Aorta (tissue), 5 donors: ENCODE measurements around the gene MBLAC2. TPM values are rescaled to one million over a fixed set of nuclear protein-coding genes. Genes with fewer than 3 reads are reported as not detected.

Source experiments
- ATAC-seq: fragments of 200-7000 bp; cut with Tn5 transposase; one replicate; pipeline ENCODE4 v1.9.1; 2022; ENCODE audit warnings: moderate library complexity; ENCODE audit not compliant: low FRiP score
- DNase-seq, 2 donors: peaks; one replicate each; pipeline ENCODE4 v3.0.0-alpha.2; 2020
- H3K27ac ChIP-seq, 2 donors: one replicate each; pipeline ENCODE4 v1.5.1; 2013; ENCODE audit warnings: low read length in 2 of 2, mild to moderate bottlenecking in 2 of 2, moderate library complexity in 2 of 2, control low read depth in 1 of 2, inconsistent platforms in 1 of 2, low read depth in 1 of 2
- H3K27me3 ChIP-seq, 2 donors: one replicate each; pipeline ENCODE4 v1.6.1; 2013; ENCODE audit warnings: control low read depth in 1 of 2, low read length in 1 of 2, mild to moderate bottlenecking in 1 of 2, moderate library complexity in 1 of 2; ENCODE audit not compliant: insufficient read depth in 2 of 2, control insufficient read depth in 1 of 2
- H3K36me3 ChIP-seq, 2 donors: one replicate each; pipeline ENCODE4 v1.6.1; 2013; ENCODE audit warnings: control low read depth in 1 of 2, low read length in 1 of 2, mild to moderate bottlenecking in 1 of 2; ENCODE audit not compliant: insufficient read depth in 2 of 2, control insufficient read depth in 1 of 2
- H3K4me1 ChIP-seq, 2 donors: one replicate each; pipeline ENCODE4 v1.6.1; 2013; ENCODE audit warnings: low read length in 2 of 2, control low read depth in 1 of 2, mild to moderate bottlenecking in 1 of 2, moderate library complexity in 1 of 2; ENCODE audit not compliant: insufficient read depth in 2 of 2, control insufficient read depth in 1 of 2
- H3K4me3 ChIP-seq, 2 donors: one replicate each; pipeline ENCODE4 v1.5.1; 2013; ENCODE audit warnings: low read length in 2 of 2, control low read depth in 1 of 2, mild to moderate bottlenecking in 1 of 2
- H3K9me3 ChIP-seq: one replicate; pipeline ENCODE4 v1.6.1; 2013; ENCODE audit warnings: mild to moderate bottlenecking, low read length; ENCODE audit not compliant: control insufficient read depth
- WGBS, 2 donors: extraction: QIAGEN DNeasy Blood & Tissue Kit; methylation state at CpG; one replicate each; pipeline ENCODE4 v1.1.7; 2013; 5-methylcytosine and 5-hydroxymethylcytosine counted together
- intact Hi-C, 2 donors: fragments of 100-400 bp; cut with DNase I; formaldehyde crosslinking; loops; one replicate each; pipeline versions ENCODE4 v1.14.2 to v1.15.0; 2022
- polyA plus RNA-seq, 2 donors: library from polyadenylated mRNA; stranded (reverse); fragments of 200-250 nt; gene quantifications; one replicate each; pipeline ENCODE4 v1.2.3, GENCODE V29; 2013
- total RNA-seq, 2 donors: library from RNA; stranded (reverse); fragmentation: NEBNext Ultra II Directional; extraction: Animal tissue kit (Norgen Biotek cat#: 25700); gene quantifications; one replicate each; pipeline ENCODE4 v1.2.1, GENCODE V29; 2021
- donor health status: healthy with polysubstance abuse.
- donor health status: Bipolar disorder and iron deficiency.
- donor health status: DM: no; HTN: no; CAD: no.
- donor health status: DM: no; HTN: no; CAD: no.
- donor health status: DM: yes; HTN: yes; CAD: no.

Gene MBLAC2
- total and polyA plus RNA-seq, 4 donors = 1.1 to 5.8 (median 3.1) TPM

DNA sequence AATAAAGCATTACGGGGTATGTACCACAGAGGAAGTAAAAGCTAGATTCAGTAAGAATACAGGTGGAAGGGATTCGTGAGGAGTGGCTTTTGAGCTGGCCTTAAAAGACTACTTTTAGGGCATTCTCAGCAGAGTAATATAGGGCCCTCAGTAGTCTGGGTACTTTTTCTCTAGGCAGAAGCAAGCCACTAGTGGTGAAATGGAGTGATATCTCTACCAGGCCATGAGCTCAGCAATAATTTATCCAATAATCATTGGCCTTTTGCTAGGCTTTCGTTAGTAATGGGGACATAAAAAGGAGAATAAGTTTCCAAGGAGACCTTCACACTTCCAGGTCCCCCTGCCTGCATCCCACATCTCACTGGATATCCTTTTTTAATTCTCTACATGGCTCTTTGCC, 1.8 kb upstream of the MBLAC2 start:
- no peak for ATAC-seq
- 87 to 89% methylated on average over 3 of the region's 3 CpGs for WGBS, 2 donors
- Histone ChIP-seq H3K36me3 (no peaks in the 10 kb centered on the region), H3K4me1 (peaks cover 0 to 5% of the 10 kb centered on the region in 2 donors), H3K27me3 (no peaks in the 10 kb centered on the region), H3K9me3 (no peaks in the 10 kb centered on the region), H3K27ac (no peak overlapping the region), H3K4me3 (no peak overlapping the region)
- intact Hi-C loops = loop anchor here in 1 of 2 donors (5.0 kb wide), 1 partner anchor 51 kb away; the partner anchor contains the start of gene LYSMD3
- no peak for DNase-seq

DNA sequence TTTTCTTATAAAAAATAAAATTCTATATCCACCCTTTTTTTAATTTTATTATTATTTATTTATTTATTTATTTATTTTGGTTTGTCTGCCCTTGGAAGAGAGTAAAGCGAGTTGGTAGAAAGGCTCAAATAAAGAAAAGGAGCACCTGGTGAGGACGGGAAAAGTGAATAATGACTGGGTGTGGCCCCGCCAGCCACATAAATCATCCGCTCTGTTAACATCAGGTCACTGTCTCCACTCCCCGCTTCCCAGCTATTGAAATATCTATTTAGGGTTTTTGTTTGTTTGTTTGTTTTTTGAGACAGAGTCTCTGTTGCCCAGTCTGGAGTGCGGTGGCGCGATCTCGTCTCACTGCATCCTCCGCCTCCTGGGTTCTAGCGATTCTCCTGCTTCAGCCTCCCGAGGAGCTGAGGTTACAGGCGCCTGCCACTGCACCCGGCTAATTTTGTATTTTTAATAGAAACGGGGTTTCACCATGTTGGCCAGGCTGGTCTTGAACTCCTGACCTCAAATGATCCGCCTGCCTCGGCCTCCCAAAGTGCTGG, 937 bp upstream of the MBLAC2 start:
- intact Hi-C loops = loop anchor here in 1 of 2 donors (5.0 kb wide), 1 partner anchor 52 kb away; the partner anchor contains the start of gene LYSMD3
- no peak overlapping the region for H3K27ac ChIP-seq
- H3K27me3 ChIP-seq = no peaks in the 10 kb centered on the region
- ATAC-seq (no peak), DNase-seq (no peak)
- 67 to 73% methylated on average over 17 of the region's 17 CpGs for WGBS, 2 donors
- no peaks in the 10 kb centered on the region for H3K9me3 ChIP-seq
- H3K4me1 ChIP-seq = peaks cover 0 to 5% of the 10 kb centered on the region in 2 donors
- H3K4me3 ChIP-seq = no peak overlapping the region
- H3K36me3 ChIP-seq = no peaks in the 10 kb centered on the region

DNA sequence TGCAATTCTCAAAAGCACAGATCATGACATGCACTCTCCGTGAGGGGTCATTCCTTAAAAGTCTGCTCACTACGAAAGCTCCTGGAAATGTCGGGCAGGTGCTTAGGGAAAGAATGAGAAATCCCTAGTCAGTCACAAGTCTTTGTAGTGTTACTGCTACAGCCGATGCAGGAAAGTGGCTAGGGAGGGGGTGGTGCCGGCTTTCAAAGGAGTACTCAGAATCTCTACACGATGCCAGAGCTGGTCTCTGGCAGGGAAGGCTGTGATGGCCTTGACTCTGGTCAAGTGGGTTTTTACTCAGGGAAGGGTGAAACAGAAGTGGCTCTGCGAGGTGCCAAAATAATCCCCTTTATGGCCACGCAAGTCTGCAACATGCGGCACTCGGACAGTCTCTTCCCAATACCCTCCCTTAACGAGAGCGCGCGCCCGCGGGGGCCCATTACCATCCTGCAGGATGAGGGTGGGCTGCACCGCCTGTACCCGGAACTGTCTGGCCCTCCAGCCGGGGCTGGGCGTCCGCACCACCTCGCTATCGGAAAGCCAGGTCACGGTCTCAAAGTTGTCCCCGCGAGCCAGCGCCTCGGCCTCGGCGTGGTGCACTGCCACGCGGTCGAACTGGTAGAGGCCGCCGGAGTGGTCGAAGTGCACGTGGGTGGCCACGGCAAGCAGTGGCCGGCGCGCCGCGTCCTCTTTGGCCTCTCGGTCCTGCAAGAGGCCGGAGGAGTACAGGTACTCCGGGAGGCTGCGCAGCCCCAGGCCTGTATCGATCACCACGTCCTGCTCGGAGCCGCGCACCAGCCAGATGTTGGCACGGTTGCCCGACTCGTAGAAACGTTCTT, 956 bp downstream of the MBLAC2 start:
- no peak overlapping the region for H3K27ac ChIP-seq
- peak; percentile 62 for ATAC-seq
- intact Hi-C loops = loop anchor here in 1 of 2 donors (1.0 kb wide), 1 partner anchor 56 kb away; the partner anchor contains the start of gene LYSMD3
- no peaks in the 10 kb centered on the region for H3K9me3 ChIP-seq
- H3K4me3 ChIP-seq = peak overlapping the region; percentile 50 to 63
- peaks cover 0 to 5% of the 10 kb centered on the region in 2 donors for H3K4me1 ChIP-seq
- peak in 1 of 2 donors; percentile 87 for DNase-seq
- H3K27me3 ChIP-seq = no peaks in the 10 kb centered on the region
- no peaks in the 10 kb centered on the region for H3K36me3 ChIP-seq
- 3 to 4% methylated on average over 56 of the region's 56 CpGs for WGBS, 2 donors

DNA sequence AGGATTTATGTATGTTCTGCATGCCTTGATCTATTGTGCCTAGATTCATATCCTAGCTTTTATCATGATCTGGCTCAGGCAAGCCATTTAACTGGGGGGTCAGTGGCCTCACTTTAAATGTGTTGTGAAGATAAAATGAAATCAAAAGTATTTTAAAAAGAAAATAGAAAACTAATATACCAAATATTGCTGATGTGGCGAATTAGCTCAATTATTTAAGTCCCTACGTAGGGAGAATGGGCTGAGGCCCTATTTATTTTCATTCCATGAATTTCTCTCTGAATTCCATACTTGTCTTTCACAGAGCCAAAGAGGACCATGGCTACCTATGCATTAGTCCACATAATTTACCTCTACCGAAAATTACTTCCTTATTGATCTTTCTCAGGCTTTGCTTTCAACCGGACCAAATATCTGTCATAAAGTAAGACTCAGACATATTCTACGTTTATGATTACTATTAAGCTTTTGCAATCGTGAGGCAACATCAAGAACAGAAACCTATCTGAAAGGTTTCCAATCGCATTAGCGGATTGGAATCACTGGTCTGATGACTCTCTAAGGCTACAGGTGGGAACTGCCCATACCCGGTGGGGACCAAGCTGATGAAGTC, 1.7 kb downstream of the MBLAC2 start:
- 79 to 81% methylated on average over 9 of the region's 9 CpGs for WGBS, 2 donors
- Histone ChIP-seq H3K4me1 (peaks cover 0 to 5% of the 10 kb centered on the region in 2 donors), H3K27ac (no peak overlapping the region), H3K36me3 (no peaks in the 10 kb centered on the region), H3K4me3 (peak overlapping the region in 1 of 2 donors; percentile 50), H3K9me3 (no peaks in the 10 kb centered on the region), H3K27me3 (no peaks in the 10 kb centered on the region)
- no peak for DNase-seq
- intact Hi-C loops = no loop called here
- ATAC-seq = no peak

DNA sequence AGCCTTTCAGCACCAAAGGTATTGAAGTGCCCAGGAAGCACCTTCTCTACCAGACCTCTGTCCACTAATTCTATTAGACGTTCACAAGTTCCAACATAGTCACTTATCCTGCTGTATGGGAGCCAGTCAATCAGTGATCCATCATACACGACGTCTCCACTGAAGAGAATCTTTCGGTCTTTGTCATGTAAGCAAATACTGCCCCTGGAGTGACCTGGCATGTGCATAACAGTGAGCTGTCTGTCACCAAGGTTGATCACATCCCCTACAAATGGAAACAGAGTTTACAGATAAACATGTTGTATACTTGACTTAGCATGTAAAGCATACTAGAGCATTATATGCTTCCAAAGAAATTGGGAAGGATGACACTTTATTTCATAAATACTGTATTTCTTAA, 13.3 kb downstream of the MBLAC2 start:
- intact Hi-C loops = no loop called here
- H3K36me3 ChIP-seq = no peaks in the 10 kb centered on the region
- no peaks in the 10 kb centered on the region for H3K9me3 ChIP-seq
- no peaks in the 10 kb centered on the region for H3K27me3 ChIP-seq
- DNase-seq (no peak), ATAC-seq (no peak)
- no peak overlapping the region for H3K4me3 ChIP-seq
- 63 to 69% methylated on average over 4 of the region's 4 CpGs for WGBS, 2 donors
- no peak overlapping the region for H3K27ac ChIP-seq
- H3K4me1 ChIP-seq = no peaks in the 10 kb centered on the region

DNA sequence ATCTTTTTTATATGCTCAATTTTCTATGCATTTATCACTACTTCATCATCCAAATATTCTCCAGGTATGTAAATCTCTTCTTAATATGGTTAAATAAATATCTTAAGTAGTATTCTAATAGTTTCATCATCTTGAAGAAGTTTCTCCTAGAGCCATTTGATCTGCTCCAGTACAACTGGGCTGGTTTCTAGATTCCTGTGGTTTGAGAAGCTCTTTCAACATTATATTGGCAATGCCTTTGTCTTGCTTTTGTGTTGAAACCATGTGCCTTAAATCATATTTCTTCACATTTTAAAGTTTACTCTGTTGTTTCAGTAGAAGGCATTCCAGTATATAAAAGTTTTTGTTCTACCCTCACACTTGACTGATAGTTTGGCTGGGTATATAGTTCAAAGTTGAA, 27.6 kb downstream of the MBLAC2 start:
- H3K27ac ChIP-seq = no peak overlapping the region
- no peak for DNase-seq
- H3K27me3 ChIP-seq = no peaks in the 10 kb centered on the region
- ATAC-seq = no peak
- no peak overlapping the region for H3K4me3 ChIP-seq
- no peaks in the 10 kb centered on the region for H3K9me3 ChIP-seq
- intact Hi-C loops = no loop called here
- H3K4me1 ChIP-seq = no peaks in the 10 kb centered on the region
- H3K36me3 ChIP-seq = no peaks in the 10 kb centered on the region

DNA sequence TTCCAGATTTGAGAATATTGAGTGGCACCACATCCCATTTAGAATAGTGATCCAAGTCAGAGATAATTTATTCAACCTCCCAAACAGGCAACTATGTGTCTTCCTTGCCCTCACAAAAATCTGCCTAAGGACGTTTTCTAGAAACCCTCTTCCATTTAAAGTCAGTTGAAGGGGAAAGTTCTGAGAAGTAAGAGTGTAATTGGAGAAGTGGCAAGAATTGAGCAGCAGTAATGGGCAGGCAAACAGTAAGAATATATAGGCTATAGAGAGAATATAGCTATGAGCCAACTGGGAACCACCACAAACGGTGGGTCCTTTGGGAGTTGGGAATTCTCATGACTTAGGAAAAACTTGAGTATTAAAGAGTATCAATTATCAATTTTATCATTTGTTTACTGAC, 33.9 kb downstream of the MBLAC2 start:
- no peak overlapping the region for H3K27ac ChIP-seq
- WGBS, 2 donors = 55 to 69% methylated on average over 2 of the region's 2 CpGs
- intact Hi-C loops = loop anchor here in 1 of 2 donors (5.0 kb wide), 2 partner anchors 87 to 342 kb away; partner anchors contain the start of gene LYSMD3
- ATAC-seq (no peak), DNase-seq (no peak)
- no peaks in the 10 kb centered on the region for H3K27me3 ChIP-seq
- no peaks in the 10 kb centered on the region for H3K4me1 ChIP-seq
- no peak overlapping the region for H3K4me3 ChIP-seq
- H3K9me3 ChIP-seq = no peaks in the 10 kb centered on the region
- H3K36me3 ChIP-seq = no peaks in the 10 kb centered on the region

DNA sequence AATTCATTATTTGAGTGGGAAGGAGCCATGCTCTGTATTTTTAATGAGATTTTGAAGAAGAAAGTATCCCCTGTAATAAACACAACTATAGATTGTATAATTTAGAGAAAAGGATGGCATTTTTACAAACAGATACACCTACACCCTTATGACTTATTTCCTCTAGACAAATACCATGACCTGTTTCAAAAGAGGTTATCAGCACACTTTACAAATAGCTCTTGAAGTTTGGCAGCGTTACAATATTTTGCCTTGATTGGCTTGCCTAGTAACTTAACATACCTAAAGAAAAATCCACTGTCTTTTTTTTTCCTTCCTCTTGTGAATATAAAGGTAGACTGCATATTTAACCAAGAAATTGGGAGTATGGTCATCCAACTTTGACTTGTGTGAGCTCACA, 36.5 kb downstream of the MBLAC2 start:
- no peaks in the 10 kb centered on the region for H3K27me3 ChIP-seq
- H3K27ac ChIP-seq = no peak overlapping the region
- no peak overlapping the region for H3K4me3 ChIP-seq
- H3K36me3 ChIP-seq = no peaks in the 10 kb centered on the region
- 20 to 29% methylated on average over 1 of the region's 1 CpG for WGBS, 2 donors
- intact Hi-C loops = loop anchor here in 1 of 2 donors (5.0 kb wide), 2 partner anchors 94 to 344 kb away; no protein-coding TSS in a partner anchor
- ATAC-seq (no peak), DNase-seq (no peak)
- no peaks in the 10 kb centered on the region for H3K9me3 ChIP-seq
- no peaks in the 10 kb centered on the region for H3K4me1 ChIP-seq
